HT1080 (cell line): ENCODE results near the gene PCDHB6. TPM values are rescaled to one million over a fixed set of nuclear protein-coding genes. Genes with fewer than 3 reads are reported as not detected.
"Not testable (repeated sequence)": the region's sequence is repeated elsewhere in the genome, so short reads cannot be mapped to it uniquely, and the experiment has no call there.

Experiments
- DNase-seq: peaks from one replicate; pipeline ENCODE4 v3.0.0-alpha.2; 2015; ENCODE audit warnings: low read depth
- total RNA-seq: library from RNA; depleted of rRNA; stranded (reverse); fragments of >200 nt; shearing (Covaris generic); gene quantifications from 2 replicates; pipeline ENCODE4 v1.2.3, GENCODE V29; 2014

The PCDHB6 gene
- total RNA-seq, 1 experiment from 2014 or later, result 0.27 TPM

DNA sequence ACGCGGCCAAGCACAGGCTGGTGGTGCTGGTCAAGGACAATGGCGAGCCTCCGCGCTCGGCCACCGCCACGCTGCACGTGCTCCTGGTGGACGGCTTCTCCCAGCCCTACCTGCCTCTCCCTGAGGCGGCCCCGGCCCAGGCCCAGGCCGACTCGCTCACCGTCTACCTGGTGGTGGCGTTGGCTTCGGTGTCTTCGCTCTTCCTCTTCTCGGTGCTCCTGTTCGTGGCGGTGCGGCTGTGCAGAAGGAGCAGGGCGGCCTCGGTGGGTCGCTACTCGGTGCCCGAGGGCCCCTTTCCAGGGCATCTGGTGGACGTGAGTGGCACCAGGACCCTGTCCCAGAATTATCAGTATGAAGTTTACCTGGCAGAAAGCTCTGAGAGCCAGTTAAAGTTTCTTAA lies 8.0 kb downstream of the PCDHB6 start:
- DNase-seq, result not testable (repeated sequence)

DNA sequence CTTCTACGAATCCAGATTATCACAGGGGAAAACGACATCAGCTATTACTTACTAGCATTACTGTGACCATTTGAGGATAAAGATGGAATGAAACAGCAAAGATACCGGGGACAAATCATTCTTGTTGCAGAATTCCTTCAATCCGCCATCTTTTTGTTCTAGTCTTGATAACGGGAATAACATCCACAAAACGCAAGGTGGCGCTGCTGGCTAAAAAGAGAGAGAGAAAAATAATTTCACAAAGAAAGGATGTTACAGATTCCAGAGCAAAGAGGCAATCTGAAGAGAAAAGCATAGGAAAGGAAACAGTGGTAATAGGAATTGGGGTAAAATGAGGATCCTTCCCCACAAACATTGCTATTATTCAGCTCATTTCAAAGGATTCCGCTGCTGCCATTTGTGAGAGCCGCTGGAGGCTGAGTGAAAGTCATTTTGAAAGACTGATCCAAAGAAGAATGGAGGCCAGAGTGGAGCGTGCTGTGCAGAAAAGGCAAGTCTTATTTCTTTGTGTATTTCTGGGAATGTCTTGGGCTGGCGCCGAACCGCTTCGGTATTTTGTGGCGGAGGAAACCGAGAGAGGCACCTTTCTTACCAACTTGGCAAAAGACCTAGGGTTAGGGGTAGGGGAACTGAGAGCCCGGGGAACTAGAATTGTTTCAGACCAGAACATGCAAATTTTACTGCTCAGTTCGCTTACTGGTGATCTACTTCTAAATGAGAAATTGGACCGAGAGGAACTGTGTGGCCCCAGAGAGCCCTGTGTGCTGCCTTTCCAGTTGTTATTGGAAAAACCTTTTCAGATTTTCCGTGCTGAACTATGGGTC lies 22.7 kb downstream of the PCDHB6 start, which contains the start of gene PCDHB7:
Gene PCDHB7 (plus strand): TSS at position 264 of the 824 bp plus-strand sequence. CDS start 192 bp downstream, at position 456.
- DNase-seq, result no peak

GRCh38 chr5:141174291-141175104 lies 24.6 kb downstream of the PCDHB6 start:
- DNase-seq, result not testable (repeated sequence)

DNA sequence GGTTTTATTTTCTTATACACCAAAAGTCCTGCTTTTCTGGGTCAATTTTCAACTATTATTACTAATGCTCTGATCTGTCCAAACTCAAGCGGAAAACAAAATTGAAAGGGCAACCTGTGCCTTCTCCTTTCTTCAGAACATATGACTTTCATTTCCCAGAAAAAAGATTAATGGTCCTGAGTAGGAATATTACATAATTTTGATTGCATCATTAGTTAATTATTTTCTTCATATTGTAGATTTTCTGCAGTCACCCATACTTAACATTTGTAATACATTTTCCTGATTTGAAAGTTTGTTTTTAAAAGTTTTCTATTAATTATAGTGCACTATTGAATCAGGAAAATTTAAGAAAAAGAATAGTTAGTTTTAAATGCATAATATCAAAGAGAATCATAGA lies 26.1 kb downstream of the PCDHB6 start:
- DNase-seq, result no peak

- DNase-seq, result peak; percentile 11
Measured at GRCh38 chr5:141177577-141178191, 27.8 kb downstream of the PCDHB6 start, which contains the start of gene PCDHB8. PCDHB8 (plus strand) TSS chr5:141177790; CDS start chr5:141178035, 245 bp downstream.

- DNase-seq, result not testable (repeated sequence)
Measured at GRCh38 chr5:141179371-141179770, 29.5 kb downstream of the PCDHB6 start.

DNA sequence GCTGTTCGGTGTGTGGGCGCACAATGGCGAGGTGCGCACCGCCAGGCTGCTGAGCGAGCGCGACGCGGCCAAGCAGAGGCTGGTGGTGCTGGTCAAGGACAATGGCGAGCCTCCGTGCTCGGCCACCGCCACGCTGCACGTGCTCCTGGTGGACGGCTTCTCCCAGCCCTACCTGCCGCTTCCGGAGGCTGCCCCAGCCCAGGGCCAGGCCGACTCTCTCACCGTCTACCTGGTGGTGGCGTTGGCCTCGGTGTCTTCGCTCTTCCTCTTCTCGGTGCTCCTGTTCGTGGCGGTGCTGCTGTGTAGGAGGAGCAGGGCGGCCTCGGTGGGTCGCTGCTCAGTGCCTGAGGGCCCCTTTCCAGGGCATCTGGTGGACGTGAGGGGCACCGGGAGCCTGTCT lies 30.0 kb downstream of the PCDHB6 start:
- not testable (repeated sequence) for DNase-seq

GRCh38 chr5:141180313-141180712 lies 30.5 kb downstream of the PCDHB6 start:
- no peak for DNase-seq

DNA sequence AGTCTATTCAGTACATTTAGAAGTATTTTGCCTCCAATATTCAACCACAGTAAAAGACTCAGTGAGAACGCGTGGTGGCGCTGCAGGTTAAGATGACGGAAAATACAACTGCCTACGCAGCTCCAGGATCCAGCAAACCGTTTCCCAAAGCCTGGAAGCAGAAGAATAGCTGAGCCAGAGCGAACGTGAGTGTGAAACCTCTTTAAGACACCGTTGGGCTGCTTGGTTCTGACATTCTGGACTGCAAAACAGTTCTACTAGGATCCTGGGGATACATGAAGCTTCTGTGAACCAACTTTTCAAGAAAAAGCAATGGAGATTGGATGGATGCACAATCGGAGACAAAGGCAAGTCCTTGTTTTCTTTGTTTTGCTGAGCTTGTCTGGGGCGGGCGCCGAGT lies 32.4 kb downstream of the PCDHB6 start, which contains the start of gene PCDHB16:
Gene PCDHB16 (plus strand): TSS at position 140 of the 400 bp plus-strand sequence. CDS start 173 bp downstream, at position 313.
- DNase-seq, result peak; percentile 3

GRCh38 chr5:141184117-141184855 lies 34.4 kb downstream of the PCDHB6 start:
- not testable (repeated sequence) for DNase-seq

- no peak for DNase-seq
Measured at GRCh38 chr5:141186897-141187512, 37.1 kb downstream of the PCDHB6 start, which contains the start of gene PCDHB9. PCDHB9 (plus strand) TSS chr5:141187161; CDS start chr5:141187319, 158 bp downstream.

DNA sequence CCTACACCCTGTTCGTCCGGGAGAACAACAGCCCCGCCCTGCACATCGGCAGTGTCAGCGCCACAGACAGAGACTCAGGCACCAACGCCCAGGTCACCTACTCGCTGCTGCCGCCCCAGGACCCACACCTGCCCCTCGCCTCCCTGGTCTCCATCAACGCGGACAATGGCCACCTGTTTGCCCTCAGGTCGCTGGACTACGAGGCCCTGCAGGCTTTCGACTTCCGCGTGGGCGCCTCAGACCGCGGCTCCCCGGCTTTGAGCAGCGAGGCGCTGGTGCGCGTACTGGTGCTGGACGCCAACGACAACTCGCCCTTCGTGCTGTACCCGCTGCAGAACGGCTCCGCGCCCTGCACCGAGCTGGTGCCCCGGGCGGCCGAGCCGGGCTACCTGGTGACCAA lies 38.8 kb downstream of the PCDHB6 start:
- DNase-seq, result not testable (repeated sequence)

GRCh38 chr5:141189131-141189530 lies 39.3 kb downstream of the PCDHB6 start:
- DNase-seq, result not testable (repeated sequence)

DNA sequence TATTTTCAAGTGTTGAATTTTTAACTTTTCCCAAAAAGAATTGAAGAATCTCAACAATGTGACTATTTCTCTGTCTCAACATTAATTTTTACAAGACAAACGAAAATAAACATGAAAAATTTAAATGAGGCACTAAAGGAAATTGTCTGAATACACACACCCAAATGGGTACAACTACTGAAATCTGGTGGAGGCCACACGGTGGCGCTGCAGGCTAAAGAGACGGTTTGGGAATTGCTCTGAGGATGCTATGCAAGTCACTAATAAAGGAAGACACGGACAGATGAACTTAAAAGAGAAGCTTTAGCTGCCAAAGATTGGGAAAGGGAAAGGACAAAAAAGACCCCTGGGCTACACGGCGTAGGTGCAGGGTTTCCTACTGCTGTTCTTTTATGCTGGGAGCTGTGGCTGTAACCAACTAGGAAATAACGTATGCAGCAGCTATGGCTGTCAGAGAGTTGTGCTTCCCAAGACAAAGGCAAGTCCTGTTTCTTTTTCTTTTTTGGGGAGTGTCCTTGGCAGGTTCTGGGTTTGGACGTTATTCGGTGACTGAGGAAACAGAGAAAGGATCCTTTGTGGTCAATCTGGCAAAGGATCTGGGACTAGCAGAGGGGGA lies 42.4 kb downstream of the PCDHB6 start, which contains the start of gene PCDHB10:
Gene PCDHB10 (plus strand): TSS at position 244 of the 616 bp plus-strand sequence. CDS start 200 bp downstream, at position 444.
- peak; percentile 19 for DNase-seq

DNA sequence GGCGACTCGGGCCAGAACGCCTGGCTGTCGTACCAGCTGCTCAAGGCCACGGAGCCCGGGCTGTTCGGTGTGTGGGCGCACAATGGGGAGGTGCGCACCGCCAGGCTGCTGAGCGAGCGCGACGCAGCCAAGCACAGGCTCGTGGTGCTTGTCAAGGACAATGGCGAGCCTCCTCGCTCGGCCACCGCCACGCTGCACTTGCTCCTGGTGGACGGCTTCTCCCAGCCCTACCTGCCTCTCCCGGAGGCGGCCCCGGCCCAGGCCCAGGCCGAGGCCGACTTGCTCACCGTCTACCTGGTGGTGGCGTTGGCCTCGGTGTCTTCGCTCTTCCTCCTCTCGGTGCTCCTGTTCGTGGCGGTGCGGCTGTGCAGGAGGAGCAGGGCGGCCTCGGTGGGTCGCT lies 44.5 kb downstream of the PCDHB6 start:
- not testable (repeated sequence) for DNase-seq

DNA sequence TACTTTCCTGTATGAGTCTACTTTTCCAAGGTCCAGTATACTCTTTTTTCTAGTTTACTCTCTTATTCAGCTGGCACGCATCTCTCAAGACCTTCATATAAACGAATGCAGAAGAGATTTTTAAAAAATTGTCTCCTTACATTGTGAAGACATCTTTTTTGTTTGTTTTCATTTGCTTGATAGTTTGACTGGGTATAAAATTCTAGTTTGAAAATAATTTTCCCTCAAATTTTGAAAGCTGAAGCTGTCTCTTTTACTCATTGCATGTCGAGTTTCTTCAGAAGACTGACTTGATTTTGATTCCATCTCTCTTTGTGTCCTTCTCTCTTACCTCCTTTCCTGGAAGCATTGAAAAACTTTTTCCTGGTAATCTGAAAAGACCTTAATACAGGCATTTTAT lies 46.5 kb downstream of the PCDHB6 start:
- DNase-seq, result no peak

GRCh38 chr5:141199359-141200235 lies 49.7 kb downstream of the PCDHB6 start, which contains the start of gene PCDHB11:
PCDHB11 (plus strand) TSS chr5:141199627; CDS start chr5:141199775, 148 bp downstream.
- DNase-seq, result no peak

- DNase-seq, result not testable (repeated sequence)
Measured at GRCh38 chr5:141201126-141201525, 51.3 kb downstream of the PCDHB6 start.
